HG03460 (cell line): ENCODE data around the gene NOXRED1.
"Not testable (repeated sequence)": the region's sequence is repeated elsewhere in the genome, so short reads cannot be mapped to it uniquely, and the experiment has no call there.

Experiments
- ATAC-seq: cut with Tn5 transposase; IDR thresholded peaks from one replicate; pipeline ENCODE4 v1.9.1; 2021; ENCODE audit not compliant: unreplicated experiment

The NOXRED1 gene

GRCh38 chr14:77423423-77423822, at the start of gene NOXRED1:
Gene NOXRED1 (minus strand): TSS chr14:77423523. CDS start chr14:77422889, 634 bp downstream.
- ATAC-seq, result no peak

DNA sequence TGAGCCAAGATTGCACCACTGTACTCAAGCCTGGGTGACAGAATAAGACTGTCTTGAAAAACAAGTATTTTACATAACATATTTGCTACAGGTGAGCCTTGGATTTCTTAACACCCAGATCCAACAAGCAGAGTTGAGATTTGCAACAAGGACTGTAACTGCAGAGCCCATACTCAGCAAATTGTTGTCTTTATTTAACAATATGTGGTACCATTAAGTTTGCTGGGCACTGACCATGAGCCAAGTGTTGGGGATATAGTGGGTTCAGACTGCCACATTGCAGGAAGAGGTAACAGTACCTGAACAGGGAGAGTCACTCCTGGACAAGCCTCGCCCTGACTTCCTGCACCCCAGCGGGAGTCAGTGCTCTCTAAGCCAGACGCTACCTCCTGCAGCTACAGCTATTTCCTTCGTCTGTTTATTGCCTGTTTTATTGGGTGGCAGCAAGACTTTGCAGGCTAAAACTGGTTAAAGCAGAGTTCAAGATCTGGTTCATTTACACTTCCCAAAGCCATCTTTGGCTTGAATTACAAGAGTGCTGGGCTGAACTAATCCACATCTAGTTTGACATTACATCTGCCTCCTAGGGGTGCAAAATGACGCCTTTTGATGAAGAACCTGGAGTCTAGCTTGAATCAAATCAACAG, 47.0 kb upstream of the NOXRED1 start:
- no peak for ATAC-seq

DNA sequence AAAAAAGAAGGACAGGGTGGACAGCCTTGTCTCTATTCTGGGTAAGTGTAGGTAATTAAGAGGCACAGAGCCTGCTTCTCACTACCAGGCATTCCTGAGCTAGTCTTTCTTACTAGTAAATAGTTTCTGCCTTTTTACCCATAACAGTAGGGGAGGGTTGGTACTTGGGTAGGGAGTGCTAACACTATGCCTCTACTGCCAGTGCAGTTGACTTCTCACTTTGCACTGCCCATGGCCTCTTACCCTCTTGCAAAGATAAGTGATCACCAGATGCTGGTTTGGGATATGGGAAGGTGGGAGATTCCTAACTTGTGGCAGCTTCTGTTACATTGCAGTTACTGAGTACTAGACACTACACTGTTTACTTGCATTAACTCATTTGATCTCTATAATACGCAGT, 46.2 kb upstream of the NOXRED1 start:
- no peak for ATAC-seq

DNA sequence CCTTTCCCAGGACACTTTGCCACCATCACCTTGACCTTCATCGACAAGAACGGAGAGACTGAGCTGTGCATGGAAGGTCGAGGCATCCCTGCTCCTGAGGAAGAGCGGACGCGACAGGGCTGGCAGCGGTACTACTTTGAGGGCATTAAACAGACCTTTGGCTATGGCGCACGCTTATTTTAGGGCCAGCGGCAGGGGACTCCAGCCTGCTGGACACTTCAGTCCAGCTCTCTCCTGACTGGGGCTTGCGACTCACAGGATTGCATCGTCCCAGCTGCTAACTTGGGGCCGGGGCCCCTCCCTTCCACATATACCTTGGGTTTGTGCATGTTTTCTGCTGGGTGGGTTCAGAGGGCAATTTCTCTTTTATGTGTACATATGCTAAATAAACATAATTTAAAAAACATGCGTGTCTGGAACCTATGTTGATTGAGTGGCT, 45.8 kb upstream of the NOXRED1 start:
- ATAC-seq, result no peak

- no peak for ATAC-seq
Measured at GRCh38 chr14:77467801-77468200, 44.5 kb upstream of the NOXRED1 start.

DNA sequence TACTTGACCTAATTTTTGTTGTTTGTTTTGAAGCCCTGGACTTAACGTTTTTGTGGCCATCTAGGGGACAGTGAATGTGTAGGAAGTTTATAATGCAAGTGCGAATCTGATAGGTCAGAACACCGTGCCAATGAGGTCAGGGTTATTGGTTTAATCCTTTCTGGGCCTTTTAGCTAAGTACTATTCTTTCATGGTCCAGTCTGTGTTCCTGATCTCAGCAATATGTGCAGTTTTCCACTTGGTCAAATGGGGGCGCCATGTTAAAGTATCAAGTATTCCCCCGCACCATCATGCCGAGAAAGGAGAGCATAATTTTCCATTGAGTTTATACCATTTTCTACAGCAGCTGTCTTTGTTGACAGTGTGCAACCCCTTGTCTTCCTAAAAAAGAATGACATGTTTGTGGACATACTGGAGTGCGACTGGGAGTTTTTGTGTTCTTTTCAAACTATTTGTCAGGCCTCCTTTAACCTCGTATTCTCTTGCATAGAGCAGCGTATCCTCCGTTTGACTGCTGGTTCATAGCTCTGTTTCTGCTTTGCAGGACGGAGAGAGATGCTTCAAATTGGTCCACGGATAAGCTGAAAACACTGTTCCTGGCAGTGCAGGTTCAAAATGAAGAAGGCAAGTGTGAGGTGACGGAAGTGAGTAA, 35.9 kb upstream of the NOXRED1 start:
- no peak for ATAC-seq

DNA sequence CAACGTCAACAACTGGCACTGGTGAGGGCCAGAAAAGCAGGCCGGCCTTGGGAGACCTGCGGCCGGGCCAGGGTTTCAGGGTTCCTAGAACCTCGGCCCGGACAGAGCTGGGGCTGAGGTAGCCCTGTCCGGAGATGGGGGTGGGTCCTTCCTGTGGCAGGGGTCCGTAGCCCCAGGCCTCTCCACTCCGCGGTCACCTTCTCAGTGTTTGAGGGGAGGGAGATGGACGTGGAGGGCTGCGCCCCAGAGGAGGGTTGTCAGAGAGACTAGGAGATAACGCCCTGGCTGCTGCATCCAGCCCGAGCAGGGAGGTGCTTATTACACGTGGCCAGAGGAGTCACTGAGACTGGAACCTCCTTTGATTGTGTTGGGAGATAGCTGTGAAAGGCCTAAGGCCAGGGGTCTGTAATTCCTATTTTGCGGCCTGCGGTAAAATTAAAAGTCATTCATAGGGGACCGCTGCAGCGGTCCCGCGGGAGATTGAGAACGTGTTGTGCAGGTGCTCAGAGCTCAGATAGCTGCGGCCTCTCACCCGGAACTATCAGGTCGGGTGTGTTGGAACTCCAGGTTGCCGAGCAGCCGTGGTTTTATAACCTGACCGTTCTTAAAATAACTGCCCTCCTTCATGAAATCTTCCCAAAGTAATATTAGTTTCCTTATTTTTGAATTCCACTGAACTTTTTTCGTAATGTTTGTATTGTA, 35.1 kb upstream of the NOXRED1 start:
- peak; percentile 17 for ATAC-seq

DNA sequence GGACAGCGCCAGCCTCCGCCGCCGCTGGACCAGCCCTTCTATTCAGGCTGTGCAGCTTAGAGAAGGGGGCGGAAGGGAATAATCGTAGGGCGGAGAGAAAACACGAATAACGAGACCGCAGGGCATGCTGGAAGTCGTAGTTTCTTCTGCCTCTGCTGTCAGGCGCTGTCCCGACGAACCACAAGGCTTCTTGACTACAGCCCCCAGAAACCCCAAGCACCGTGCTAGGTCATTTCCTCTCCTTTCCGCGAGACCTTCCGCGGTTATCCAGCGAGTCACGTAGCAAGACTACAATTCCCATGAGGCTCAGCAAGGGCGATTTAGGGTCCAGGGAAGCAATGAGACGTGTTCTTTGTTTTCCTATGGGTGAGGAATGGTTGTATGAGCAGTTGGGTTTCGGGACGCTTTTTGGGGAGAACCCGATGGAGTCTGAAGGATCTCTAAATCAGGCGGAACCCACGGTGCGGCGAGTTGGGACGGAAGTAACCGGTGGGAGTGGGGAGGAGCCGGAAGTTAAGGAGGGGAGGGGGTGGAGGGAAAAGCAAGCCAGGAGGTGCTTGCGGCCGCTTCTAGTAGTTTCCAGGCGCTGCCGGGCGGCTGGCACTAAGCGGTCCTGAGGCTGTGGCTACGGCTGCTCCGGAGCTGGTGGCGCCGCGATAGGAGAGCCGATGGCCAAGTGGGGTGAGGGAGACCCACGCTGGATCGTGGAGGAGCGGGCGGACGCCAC, 34.4 kb upstream of the NOXRED1 start, which contains the start of the genes AHSA1 and VIPAS39:
Gene AHSA1 (plus strand): TSS at position 572 of the 727 bp plus-strand sequence. CDS start 97 bp downstream, at position 669.
Gene VIPAS39 (minus strand): TSS at position 80 of the 727 bp plus-strand sequence. CDS start 3,499 bp downstream, outside the sequence.
- peak; percentile 90 for ATAC-seq

GRCh38 chr14:77457115-77457521, 33.8 kb upstream of the NOXRED1 start:
- no peak for ATAC-seq

DNA sequence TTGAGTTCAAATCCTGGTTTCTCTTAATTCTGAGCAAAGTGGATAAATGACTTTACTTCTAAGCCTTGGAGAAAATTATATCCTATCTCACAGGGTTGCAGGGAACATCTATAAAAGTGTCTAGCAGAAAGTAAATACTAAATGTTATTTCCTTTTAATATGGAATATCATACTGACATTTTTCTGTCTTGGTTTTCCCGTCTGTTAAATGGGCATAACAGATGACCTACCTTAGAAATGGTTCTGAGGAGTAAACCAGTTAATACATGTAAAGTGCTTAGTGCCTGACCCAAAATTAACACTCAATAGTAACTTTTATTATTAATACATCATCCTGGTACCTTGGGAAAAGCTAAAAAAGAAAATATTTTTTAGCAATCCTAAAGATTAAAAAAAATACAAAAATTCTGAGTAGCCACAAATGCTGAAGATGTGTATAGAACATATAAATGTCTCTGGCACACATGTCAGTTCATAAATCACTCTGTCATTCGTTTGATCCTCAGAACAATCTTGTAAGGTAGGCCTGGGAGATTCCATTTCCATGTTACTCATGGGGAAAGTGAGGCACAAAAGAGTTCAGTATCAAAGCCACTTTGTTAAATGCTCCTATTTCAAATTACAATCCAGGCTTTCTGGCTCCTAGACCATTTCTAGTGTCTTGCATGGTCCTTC, 32.8 kb upstream of the NOXRED1 start:
- ATAC-seq, result no peak

GRCh38 chr14:77442196-77442595, 18.9 kb upstream of the NOXRED1 start:
- ATAC-seq, result no peak

- no peak for ATAC-seq
Measured at GRCh38 chr14:77439861-77440260, 16.5 kb upstream of the NOXRED1 start.

DNA sequence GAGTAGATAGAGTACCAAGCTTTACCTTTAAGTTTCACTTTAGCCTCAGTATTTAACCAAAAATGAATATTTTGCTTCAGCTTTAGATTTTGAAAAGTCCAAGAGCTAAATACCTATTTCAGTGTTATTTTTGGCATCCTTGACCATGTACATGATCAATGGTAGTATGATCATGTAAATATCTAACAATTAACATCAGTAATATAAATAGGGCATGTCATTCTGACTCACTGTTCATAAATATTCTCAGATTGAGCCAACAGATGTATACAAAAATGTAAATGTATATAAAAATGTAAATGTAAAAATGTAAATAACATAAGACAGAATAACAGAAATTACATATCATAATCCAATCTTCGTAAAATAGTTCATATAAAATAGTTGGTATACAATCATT, 15.3 kb upstream of the NOXRED1 start:
- no peak for ATAC-seq

- no peak for ATAC-seq
Measured at GRCh38 chr14:77436042-77436441, 12.7 kb upstream of the NOXRED1 start.

GRCh38 chr14:77426396-77426795, 3.1 kb upstream of the NOXRED1 start:
- no peak for ATAC-seq

DNA sequence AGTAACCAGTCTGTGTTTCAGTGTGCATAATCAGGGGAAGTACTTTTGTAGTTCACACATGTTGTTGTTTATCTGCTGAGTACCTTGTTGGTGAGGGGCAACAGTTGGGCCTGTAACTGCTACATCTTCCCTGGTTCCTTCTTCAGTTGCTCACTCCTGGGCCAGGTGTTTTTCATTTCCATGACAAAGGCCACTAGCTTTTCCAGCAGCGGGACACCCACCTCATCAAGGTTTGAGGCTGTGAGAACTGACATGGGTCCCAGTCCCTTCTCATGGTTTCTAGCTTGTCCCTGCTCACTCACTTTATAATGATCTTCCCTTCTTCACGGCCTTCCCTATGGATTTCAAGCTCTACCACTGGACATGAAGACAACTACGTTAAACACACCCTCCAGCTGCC, 1.5 kb upstream of the NOXRED1 start:
- no peak for ATAC-seq

GRCh38 chr14:77421201-77421600, 2.1 kb downstream of the NOXRED1 start:
- no peak for ATAC-seq

DNA sequence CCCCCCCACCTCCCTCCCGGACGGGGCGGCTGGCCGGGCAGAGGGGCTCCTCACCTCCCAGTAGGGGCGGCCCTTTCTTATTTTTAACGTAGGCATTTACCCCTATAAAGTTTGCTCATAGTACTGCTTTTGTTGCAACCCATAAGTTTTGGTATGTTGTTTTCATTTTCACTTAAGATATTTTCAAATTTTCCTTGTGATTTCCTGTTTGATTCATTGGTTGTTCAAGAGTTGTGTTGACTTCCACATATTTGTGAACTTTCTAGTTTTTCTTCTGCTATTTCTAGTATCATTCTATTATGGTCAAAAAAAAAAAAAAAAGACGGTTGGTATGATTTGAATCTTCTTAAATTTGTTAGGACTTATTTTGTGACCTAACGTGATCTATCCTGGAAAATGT, 6.5 kb downstream of the NOXRED1 start:
- no peak for ATAC-seq

DNA sequence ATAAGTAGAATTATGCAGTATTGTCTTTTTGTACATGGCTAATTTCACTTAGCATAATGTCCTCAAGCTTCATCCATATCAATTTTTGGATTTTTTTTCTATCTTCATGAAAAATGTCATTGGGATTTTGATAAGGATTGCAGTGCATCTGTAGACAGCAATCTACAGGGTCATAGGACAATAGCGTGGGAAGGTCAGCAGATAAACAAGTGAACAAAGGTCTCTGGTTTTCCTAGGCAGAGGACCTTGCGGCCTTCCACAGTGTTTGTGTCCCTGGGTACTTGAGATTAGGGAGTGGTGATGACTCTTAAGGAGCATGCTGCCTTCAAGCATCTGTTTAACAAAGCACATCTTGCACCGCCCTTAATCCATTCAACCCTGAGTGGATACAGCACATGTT, 7.2 kb downstream of the NOXRED1 start:
- not testable (repeated sequence) for ATAC-seq

DNA sequence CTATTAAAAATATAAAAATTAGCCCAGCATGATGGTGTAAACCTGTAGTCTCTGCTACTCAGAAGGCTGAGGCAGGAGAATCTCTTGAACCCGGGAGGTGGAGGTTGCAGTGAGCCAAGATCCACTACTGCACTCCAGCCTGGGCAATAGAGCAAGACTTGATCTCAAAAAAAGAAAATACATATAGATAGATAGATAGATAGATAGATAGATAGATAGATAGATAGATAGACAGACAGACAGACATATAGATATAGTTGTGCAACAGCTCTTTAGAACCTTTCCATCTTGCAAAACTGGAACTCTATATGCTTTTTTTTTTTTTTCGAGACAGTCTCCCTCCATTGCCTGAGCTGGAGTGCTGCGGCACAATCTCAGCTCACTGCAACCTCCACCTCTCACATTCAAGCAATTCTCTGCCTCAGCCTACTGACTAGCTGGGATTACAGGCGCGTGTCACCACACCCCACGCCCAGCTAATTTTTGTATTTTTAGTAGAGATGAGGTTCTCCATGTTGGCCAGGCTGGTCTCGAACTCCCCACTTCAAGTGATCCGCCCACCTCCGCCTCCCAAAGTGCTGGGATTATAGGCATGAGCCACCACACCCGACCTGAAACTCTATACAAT, 7.8 kb downstream of the NOXRED1 start:
- ATAC-seq, result not testable (repeated sequence)
